ELF-1 (cell line): ENCODE data around the gene VSIR.
A peak's percentile ranks its signal among the peaks of the same experiment; 100 is the strongest.

Experiments
- DNase-seq: peaks from one replicate; pipeline ENCODE4 v3.0.0-alpha.2; 2016; ENCODE audit warnings: low read depth, low spot score

Gene VSIR

DNA sequence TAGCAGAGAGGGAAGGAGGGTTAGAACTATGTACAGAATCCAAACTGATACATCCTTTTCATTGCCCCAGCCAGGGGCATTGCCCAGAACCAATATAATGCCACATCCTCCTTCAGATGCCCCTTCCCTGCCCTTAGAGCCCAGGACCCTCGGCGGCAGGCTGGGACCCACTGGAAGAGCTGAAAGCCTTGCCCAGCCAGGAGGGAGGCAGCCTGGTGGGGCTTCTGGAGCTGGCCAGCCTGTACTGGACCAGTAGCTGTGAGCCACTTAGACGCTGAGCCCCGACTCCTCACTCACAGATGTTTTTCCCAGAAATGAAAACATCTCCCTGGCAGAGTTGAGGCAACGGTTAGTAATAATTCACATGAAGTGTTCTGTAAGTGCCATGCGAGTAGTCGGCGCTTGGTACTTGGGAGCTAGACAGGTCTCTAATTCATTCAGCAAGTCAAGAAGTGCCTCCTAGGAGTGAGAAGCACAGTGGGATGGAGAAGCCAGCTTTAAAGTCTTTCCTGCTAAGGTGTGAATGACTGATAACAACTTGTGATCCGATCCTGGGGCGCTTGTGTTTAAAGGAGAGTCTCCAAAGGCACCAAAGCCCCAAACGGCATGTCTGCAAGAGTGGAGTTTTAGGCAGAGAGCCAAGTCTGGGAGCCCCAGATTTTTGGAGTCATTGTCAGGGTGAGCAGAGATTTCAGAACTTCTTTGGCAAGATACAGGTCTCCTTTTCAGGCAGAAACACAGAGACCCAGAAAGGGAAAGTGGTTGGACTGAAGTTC lies 9.8 kb downstream of the VSIR start:
- DNase-seq, result no peak

DNA sequence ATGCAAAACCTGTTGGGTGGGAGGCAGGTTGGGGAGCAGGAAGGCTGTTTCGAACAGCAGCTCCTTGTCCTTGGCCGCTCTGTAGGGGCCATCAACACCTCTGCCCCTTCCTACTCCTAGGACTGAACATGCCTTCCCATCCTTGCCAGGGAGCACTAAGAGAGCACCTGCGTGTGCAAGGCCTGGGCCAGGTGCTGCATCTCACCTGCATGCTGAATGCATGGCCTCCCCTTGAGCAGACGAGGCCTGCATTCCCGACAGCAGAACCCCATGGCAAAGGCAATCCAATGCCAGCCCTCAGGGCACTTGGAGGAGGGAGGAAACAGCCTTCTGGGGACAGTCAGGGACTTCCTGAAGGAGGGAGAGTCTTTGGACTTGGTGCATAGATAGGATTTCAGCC lies 11.0 kb downstream of the VSIR start:
- DNase-seq, result no peak

DNA sequence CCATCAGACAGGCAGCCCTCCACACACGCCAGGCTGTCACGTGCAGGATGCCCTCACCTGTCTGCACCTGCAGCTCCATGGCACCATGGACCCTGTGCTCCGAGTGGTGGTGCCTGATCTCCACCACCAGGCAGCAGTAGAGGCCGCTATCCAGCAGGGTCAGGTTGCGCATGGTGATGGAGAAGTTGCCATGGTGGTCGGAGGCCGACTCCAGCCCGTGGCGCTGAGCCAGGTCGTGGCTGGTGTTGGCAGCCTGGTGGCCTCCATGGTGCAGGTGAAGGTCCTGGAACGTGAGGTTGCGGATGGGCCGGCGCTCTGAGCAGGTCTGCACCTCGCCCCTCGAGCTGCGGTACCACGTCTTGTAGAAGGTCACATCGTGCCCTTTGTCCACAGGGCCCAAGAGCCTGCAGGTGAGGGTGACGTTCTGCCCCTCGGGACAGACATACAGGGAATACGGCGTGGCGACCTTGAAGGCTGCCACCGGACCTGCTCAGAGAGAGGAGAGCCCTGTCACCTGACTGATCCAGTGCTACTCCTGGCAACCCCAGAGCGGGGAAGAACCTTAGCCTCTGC lies 11.7 kb downstream of the VSIR start:
- DNase-seq, result no peak

GRCh38 chr10:71761105-71761511 lies 12.2 kb downstream of the VSIR start:
- no peak for DNase-seq

- peak; percentile 82 for DNase-seq
Observed at GRCh38 chr10:71757399-71757922, 15.9 kb downstream of the VSIR start.

GRCh38 chr10:71756311-71757191 lies 16.8 kb downstream of the VSIR start:
- DNase-seq, result no peak

DNA sequence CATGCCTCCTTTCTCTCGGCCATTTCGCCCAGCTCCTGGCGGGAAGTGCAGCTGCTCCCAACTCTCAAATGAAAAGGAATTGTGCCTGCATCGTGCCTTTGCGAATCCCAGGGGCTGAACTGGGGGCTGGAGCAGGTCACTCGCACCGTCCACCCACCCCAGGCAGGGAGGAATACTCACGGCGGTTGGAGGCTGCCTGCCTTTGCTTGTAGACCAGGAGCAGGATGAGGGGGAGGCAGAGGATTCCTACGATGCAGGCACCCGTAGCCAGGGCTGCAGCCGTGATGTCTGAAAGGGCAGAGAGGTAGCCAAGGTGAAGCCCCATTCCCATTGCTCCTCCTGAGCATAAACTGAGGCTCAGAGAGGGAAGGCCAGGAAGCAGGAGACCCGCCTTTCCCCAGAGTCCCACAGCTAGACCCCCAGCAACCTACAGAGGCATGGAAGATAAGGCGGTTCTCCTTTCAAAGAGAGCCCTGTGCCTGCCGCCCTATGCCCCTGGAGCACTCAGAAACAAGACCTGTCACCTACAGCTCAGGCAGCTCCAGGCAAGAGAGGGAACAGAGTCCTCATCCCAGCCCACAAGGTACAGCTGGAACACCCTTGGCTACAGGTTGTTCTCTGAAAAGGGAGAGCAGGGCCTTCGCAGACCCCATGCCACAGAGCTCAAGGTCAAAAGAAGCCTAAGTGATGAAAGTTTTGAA lies 18.0 kb downstream of the VSIR start:
- DNase-seq, result no peak

DNA sequence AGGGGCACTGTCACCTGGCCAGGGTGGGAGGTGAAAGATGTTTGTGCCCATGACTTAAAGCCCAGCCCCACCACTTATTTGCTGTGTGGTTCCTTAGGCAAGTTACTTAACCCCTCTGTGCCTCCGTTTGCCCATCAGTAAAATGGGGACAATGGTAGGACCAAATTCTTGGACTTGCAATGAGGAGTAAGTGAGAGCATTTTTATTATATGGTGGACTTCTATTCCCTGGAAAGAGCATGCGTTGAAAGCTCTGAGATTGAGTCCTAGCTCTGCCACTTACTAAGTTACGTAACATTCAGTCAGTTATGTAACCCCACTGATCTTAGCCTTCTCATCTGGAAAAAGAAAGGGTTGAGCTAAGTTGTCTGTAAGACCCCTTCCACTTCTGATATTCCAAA lies 18.8 kb downstream of the VSIR start:
- DNase-seq, result no peak

DNA sequence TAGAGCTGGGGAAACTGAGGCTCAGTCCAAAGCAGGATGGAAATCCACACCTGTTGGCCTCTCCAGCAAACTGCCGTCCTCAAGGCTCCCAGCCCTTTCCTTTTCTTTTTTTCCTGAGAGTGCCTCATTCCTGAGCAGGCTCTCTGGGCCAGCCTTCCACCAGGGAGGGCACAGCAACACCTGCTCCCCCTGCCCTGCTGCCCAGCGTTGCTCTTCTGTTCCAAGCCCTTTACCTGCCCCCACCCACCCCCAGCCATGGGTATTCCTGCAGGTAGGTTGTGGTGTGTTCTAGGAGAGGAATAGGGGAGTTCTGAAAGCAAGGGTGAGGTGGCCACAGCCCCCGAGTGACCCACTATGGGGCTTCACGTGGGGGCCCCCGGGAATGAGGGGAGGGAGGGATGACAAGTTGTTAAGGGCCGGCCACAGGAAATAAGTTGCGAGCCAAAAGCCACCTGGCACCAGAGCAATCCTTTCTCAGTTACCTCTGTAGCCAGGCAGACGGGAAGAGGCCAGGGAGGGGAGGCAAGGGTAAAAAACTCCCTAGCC lies 19.3 kb downstream of the VSIR start:
- DNase-seq, result no peak

DNA sequence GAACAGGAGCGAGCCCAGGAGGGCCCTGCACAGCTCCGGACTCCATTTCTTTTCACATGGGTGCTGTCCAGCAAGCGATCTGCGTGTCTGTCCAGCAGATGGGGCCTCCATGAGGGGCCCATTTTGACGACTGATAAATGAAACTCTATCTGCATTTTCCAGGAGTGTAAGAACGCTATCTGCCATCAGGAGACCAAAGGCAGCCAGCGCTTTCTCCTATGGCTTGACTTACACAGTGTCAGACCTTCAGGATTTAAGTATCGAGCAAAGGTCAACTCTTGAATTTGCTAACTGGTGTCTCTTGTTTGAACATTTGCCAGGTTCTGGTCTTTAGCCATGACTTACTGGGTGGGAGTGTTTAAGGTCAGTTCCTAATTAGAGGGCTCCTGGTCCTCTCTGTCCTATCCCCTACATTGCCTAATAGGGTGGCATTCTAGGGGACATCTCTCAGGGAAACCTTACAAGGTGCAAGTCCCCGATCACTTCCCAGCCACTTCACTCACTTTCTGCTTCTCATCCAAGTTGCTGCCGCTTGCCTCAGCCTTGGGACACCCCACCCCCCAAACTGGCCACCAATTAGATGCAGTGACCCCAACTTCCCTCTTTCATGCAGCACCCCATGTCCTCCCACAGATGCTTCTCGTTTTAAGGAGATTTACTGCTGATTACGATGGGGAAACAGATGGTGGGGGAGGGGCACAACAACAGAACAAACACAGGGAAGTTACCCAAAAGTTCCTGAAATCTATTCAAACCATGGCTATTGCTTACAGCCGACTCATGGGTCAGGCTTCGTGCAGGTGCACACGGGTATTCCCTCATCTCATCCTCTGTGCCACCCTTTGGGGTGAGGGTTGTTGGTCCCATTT lies 20.0 kb downstream of the VSIR start:
- DNase-seq, result no peak

GRCh38 chr10:71752391-71753090 lies 20.8 kb downstream of the VSIR start:
- no peak for DNase-seq

DNA sequence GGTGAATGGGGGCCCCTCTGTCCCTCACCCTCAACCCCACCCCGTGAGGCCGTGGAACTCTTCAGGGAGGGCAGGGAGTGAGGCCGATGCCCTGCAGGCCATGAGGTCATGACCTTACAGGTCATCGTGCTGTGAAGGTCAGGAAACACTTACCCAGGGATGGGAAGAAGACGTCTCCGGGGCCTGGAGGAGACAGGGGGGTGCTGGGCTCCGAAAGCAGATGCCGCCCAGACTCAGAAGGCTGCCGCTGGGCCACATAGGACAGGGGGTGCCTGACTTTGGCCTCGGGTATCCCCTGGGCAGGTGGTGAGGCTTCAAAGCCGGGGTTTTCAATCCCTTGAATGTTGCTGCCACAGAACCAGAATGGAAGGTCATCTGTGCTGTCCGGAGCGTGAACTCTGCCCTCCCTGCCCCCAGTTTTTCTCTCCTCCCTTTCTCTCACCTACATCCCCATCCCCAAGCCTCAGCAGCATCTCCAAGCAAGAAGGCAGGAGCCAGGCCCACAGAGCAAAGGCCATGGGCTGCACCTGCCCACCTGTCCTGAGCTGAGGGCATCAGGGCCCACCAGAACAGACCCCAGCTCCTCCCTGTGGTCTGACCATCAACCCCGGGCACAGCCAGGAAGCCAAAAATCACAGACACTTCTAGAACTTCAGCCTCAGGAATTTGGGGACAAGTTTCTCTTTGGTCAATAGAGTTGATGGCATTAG lies 21.6 kb downstream of the VSIR start:
- DNase-seq, result no peak

DNA sequence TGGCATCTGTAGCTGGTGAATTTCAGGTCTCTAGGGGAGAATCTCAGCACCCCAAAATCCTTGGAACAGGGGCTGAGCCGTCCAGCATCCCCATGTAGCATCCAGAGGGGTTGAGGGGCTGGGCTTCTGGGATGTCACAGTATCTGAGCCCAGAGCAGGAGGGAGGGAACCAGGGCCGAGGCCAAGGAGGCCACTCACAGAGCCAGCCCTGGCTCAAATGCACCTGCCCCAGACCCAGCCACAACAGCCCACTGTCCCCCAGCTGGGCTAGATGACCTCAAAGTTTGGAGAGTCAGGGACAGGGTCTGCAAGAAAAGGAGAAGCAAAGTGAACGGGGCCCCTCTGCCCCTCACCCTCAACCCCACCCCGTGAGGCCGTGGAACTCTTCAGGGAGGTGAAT lies 22.3 kb downstream of the VSIR start:
- no peak for DNase-seq

- DNase-seq, result no peak
Observed at GRCh38 chr10:71750124-71750841, 23.0 kb downstream of the VSIR start.

GRCh38 chr10:71749396-71749795 lies 23.9 kb downstream of the VSIR start:
- DNase-seq, result no peak

DNA sequence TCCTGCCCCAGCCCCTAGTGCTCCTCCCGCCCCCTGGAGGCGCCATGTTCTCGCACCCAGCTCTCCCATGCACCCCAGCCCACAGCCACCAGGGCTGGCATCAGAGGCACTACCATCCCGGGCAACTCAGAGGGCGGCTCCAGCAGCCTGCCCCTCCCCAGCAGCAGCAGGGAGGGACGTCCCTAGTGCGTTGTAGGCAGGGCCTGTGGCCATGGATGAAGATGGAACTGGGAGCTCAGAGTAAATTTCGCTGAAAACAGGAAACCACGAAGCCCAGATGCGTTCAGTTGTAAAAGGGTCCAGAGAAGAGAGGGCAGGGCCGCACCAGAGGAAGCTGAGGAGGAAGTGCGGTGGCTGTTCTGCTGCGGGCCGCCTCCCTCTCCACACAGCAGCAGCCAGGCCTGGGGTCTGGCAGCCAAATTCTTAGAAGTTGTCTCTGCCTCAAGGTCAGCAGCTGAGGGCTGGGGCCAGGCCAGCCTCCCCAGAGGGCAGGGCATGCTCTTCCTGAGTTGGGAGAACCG lies 24.6 kb downstream of the VSIR start:
- DNase-seq, result peak; percentile 55

GRCh38 chr10:71747551-71748523 lies 25.5 kb downstream of the VSIR start:
- DNase-seq, result no peak
